Osteoblast (primary cell): ENCODE measurements around the gene SLC43A3. TPM values are rescaled to one million over a fixed set of nuclear protein-coding genes. Genes with fewer than 3 reads are reported as not detected.

Source experiments
- DNase-seq: peaks from one replicate; pipeline ENCODE4 v3.0.0; 2011; ENCODE audit warnings: low spot score, mixed read lengths; ENCODE audit not compliant: insufficient read length; ENCODE audit errors: missing footprints
- H2AFZ ChIP-seq: 2 replicates; pipeline ENCODE4 v1.6.0; 2011; ENCODE audit warnings: mild to moderate bottlenecking, low read length
- H3K27ac ChIP-seq: 2 replicates; pipeline ENCODE4 v1.5.1; 2011; ENCODE audit warnings: mild to moderate bottlenecking, low read depth, low read length, moderate library complexity
- H3K27me3 ChIP-seq: 2 replicates; pipeline ENCODE4 v1.6.0; 2012; ENCODE audit warnings: mild to moderate bottlenecking, control low read depth, inconsistent platforms, low read length, moderate library complexity; ENCODE audit not compliant: insufficient read depth
- H3K36me3 ChIP-seq: 2 replicates; pipeline ENCODE4 v1.5.1; 2011; ENCODE audit warnings: mild to moderate bottlenecking, low read length, control low read depth, moderate library complexity; ENCODE audit not compliant: insufficient read depth
- H3K4me1 ChIP-seq: 2 replicates; pipeline ENCODE4 v1.5.1; 2011; ENCODE audit warnings: mild to moderate bottlenecking, low read length, control low read depth, moderate library complexity; ENCODE audit not compliant: insufficient read depth
- H3K4me2 ChIP-seq: 2 replicates; pipeline ENCODE4 v1.6.0; 2011; ENCODE audit warnings: mild to moderate bottlenecking, low read length; ENCODE audit not compliant: insufficient read depth
- H3K4me3 ChIP-seq: fragments of 200-600 bp; sonication (generic); 3 replicates; pipeline ENCODE4 v1.5.1; 2012; ENCODE audit warnings: mild to moderate bottlenecking, low read length, inconsistent platforms; ENCODE audit not compliant: insufficient read depth
- H3K79me2 ChIP-seq: 2 replicates; pipeline ENCODE4 v1.6.0; 2012; ENCODE audit warnings: mild to moderate bottlenecking, low read length, control low read depth, inconsistent platforms; ENCODE audit not compliant: insufficient read depth
- H3K9me3 ChIP-seq: 2 replicates; pipeline ENCODE4 v1.5.1; 2011; ENCODE audit warnings: low read depth, low read length, control low read depth
- H4K20me1 ChIP-seq: 2 replicates; pipeline ENCODE4 v1.6.0; 2012; ENCODE audit warnings: mild to moderate bottlenecking, low read length, control low read depth; ENCODE audit not compliant: insufficient read depth
- CTCF ChIP-seq: IDR thresholded peaks from 2 replicates; pipeline ENCODE4 v1.5.1; 2011; ENCODE audit warnings: mild to moderate bottlenecking, low read depth, low read length, moderate library complexity; ENCODE audit errors: extremely low read depth
- total RNA-seq: library from RNA; depleted of rRNA; stranded (reverse); fragments of >200 nt; gene quantifications from 2 replicates; pipeline ENCODE4 v1.2.3, GENCODE V29; 2012

SLC43A3 gene
- total RNA-seq, 1 donor = 51.4 TPM

DNA sequence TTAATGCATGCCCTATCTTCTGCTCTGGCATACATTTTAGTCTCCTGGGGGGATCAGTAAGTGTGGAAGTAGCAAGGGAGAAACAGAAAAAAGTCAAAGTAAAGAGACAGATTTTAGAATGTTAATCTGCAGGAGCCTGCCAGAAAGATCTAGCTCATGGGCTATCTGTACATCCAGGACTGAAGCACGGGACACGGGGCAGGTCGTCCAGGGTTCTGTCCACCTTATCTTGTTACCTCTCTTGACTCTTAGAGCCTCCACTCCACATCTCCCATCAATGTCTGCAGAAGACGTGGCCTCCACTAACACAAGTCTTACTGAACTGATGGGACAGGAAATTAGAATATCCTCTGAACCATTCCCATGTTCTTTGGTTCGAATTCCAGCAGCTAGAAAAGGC is 1.7 kb upstream of the SLC43A3 start:
- Histone ChIP-seq H3K9me3 (no peaks in the 10 kb centered on the region), H4K20me1 (no peaks in the 10 kb centered on the region), H3K36me3 (peaks cover 7% of the 10 kb centered on the region), H2AFZ (no peak overlapping the region), H3K4me2 (no peak overlapping the region), H3K4me1 (peaks cover 64% of the 10 kb centered on the region), H3K4me3 (no peak overlapping the region), H3K27ac (peak overlapping the region; percentile 96), H3K79me2 (peaks cover 17% of the 10 kb centered on the region), H3K27me3 (no peaks in the 10 kb centered on the region)
- DNase-seq = no peak
- TF ChIP-seq CTCF = no peak

DNA sequence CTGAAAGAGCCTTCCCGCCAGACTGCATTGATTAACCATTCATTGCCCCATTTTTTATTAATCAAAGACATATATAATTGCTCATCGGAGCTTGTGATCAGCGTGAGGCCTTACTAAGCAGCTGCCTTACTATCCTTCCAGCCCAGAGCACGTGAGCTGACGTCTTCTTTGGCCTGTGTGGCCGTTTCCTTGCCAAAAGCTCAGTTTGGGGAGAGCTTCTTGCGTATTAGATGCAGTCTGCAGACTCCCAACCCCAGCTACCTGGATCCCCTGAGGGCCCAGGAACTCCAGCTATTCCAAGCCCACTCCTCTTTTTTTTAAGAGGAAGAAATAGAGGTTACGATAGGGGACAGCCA is 784 bp upstream of the SLC43A3 start:
- H3K9me3 ChIP-seq = no peaks in the 10 kb centered on the region
- H3K27ac ChIP-seq = peak overlapping the region; percentile 96
- H4K20me1 ChIP-seq = no peaks in the 10 kb centered on the region
- H3K36me3 ChIP-seq = peaks cover 14% of the 10 kb centered on the region
- TF ChIP-seq CTCF = no peak
- H3K4me1 ChIP-seq = peaks cover 55% of the 10 kb centered on the region
- no peak for DNase-seq
- H2AFZ ChIP-seq = peak overlapping the region; percentile 81
- peak overlapping the region; percentile 8 for H3K4me3 ChIP-seq
- peak overlapping the region; percentile 74 for H3K4me2 ChIP-seq
- H3K79me2 ChIP-seq = peaks cover 20% of the 10 kb centered on the region
- no peaks in the 10 kb centered on the region for H3K27me3 ChIP-seq

DNA sequence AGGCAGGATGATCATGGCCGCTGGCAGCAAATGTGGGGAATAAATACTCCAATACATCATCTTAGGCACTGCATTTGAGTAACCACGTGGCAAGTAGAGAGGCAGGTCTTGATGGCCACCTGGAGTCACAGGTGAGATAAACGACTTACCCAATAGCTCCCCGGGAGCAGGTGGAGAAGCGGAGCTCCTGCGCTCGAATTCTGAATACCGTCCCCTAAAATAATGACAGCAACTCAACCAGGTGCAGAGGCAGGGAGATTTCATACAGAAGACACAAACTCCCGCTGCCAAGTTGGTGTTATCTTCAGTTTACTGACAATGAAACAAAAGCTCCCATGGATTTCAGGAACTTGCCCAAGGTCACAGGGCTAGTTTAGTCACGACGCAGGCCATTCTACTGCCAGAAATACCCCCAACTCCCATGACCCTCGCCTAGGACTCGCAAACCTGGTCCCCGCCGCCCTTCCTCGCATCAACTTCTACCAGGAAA is 437 bp downstream of the SLC43A3 start:
- Histone ChIP-seq H4K20me1 (no peaks in the 10 kb centered on the region), H3K4me1 (peaks cover 45% of the 10 kb centered on the region), H2AFZ (peak overlapping the region; percentile 81), H3K4me3 (peak overlapping the region; percentile 69), H3K9me3 (no peaks in the 10 kb centered on the region), H3K27ac (peak overlapping the region; percentile 96), H3K4me2 (peak overlapping the region; percentile 74), H3K36me3 (peaks cover 14% of the 10 kb centered on the region), H3K27me3 (no peaks in the 10 kb centered on the region), H3K79me2 (peaks cover 20% of the 10 kb centered on the region)
- DNase-seq = no peak
- TF ChIP-seq CTCF = no peak

DNA sequence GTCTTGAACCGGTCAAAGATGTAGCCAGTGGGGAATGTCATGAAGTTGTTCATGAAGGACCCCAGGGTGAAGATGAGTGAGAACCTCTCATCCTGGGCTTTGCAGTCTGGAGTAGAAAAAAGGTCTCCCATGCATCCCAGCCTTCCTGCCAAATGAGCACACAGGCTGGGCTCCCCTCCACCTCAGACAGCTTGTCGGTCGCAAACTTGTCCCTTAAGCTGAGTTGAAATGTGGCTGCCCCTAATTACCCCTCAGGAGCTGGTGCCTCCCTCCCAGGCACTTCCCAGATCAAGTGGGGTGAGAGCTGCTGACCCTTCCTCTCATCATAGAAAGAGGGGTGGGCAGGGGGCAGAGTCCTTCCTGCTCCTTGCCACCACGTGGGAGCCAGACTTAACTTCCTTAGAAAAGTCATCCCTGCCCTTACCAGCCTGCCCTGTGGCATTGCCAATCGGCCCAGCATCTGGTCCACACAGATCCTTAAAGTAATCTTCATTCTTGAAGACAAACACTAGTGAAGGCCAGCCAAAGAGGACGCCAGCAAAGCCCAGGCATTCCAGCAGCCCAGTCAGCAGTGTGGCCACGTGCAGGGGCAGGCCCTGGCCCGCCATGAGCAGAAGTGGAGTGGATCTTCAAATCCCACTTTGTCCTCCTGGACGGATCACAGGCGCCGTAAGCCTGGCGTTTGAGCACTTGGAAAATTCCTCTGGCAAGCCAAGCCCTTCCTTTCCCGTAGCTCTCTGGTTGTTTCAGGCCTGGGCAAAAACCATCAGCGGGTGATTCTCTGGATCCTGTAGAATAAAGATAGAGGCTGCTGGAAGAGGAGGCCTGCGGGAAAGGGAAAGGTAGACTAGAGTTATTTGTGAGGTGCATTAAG is 1.1 kb downstream of the SLC43A3 start:
- H3K79me2 ChIP-seq = peaks cover 20% of the 10 kb centered on the region
- peaks cover 19% of the 10 kb centered on the region for H3K36me3 ChIP-seq
- H3K4me1 ChIP-seq = peaks cover 45% of the 10 kb centered on the region
- no peaks in the 10 kb centered on the region for H3K27me3 ChIP-seq
- H3K4me2 ChIP-seq = peak overlapping the region; percentile 74
- TF ChIP-seq CTCF = no peak
- peak overlapping the region; percentile 69 for H3K4me3 ChIP-seq
- H4K20me1 ChIP-seq = no peaks in the 10 kb centered on the region
- H2AFZ ChIP-seq = peak overlapping the region; percentile 81
- peak overlapping the region; percentile 96 for H3K27ac ChIP-seq
- DNase-seq = no peak
- H3K9me3 ChIP-seq = no peaks in the 10 kb centered on the region
